DOHH2 (cell line): ENCODE measurements around the gene NLGN3.

Experiments
- H3F3A ChIP-seq: fragments of 200-600 bp; sonication (generic), shearing (Covaris generic); 2 replicates; pipeline ENCODE4 v1.6.0; 2016; ENCODE audit warnings: antibody characterized with exemption, mild to moderate bottlenecking; ENCODE audit not compliant: control insufficient read depth, insufficient read depth
- H3K27ac ChIP-seq: fragments of 200-600 bp; sonication (generic); 2 replicates; pipeline ENCODE4 v1.5.1; 2014; ENCODE audit warnings: low read depth, mild to moderate bottlenecking, low read length, moderate library complexity
- H3K27me3 ChIP-seq: fragments of 200-600 bp; sonication (generic); 2 replicates; pipeline ENCODE4 v1.6.1; 2014; ENCODE audit warnings: mild to moderate bottlenecking, low read length, mixed read lengths; ENCODE audit not compliant: control insufficient read depth
- H3K36me3 ChIP-seq: fragments of 200-600 bp; sonication (generic); 2 replicates; pipeline ENCODE4 v1.6.1; 2014; ENCODE audit warnings: mild to moderate bottlenecking, low read length, moderate library complexity, mixed read lengths; ENCODE audit not compliant: control insufficient read depth
- H3K4me1 ChIP-seq: fragments of 200-600 bp; sonication (generic); 2 replicates; pipeline ENCODE4 v1.6.1; 2014; ENCODE audit warnings: mild to moderate bottlenecking, low read length, mixed read lengths; ENCODE audit not compliant: control insufficient read depth
- H3K4me2 ChIP-seq: fragments of 200-600 bp; sonication (generic); 2 replicates; pipeline ENCODE4 v1.6.0; 2014; ENCODE audit warnings: mild to moderate bottlenecking, low read length, moderate library complexity
- H3K4me3 ChIP-seq: fragments of 200-600 bp; sonication (generic); 2 replicates; pipeline ENCODE4 v1.5.1; 2014; ENCODE audit warnings: mild to moderate bottlenecking, low read length, mixed read lengths
- H3K79me2 ChIP-seq: fragments of 200-600 bp; sonication (generic); 2 replicates; pipeline ENCODE4 v1.6.1; 2014; ENCODE audit warnings: mild to moderate bottlenecking, low read length, mixed read lengths; ENCODE audit not compliant: control insufficient read depth
- H3K9me2 ChIP-seq: fragments of 200-600 bp; sonication (generic); replicated peaks from 2 replicates; pipeline ENCODE4 v1.6.1; 2014; ENCODE audit warnings: mild to moderate bottlenecking, low read length, mixed read lengths; ENCODE audit not compliant: control insufficient read depth
- H3K9me3 ChIP-seq: fragments of 200-600 bp; sonication (generic); 2 replicates; pipeline ENCODE4 v1.6.1; 2014; ENCODE audit warnings: antibody characterized with exemption, low read length, mixed read lengths; ENCODE audit not compliant: control insufficient read depth, insufficient read depth
- H4K20me1 ChIP-seq: fragments of 200-600 bp; sonication (generic); 2 replicates; pipeline ENCODE4 v1.6.0; 2014; ENCODE audit warnings: low read depth, mild to moderate bottlenecking, antibody characterized with exemption, low read length, moderate library complexity; ENCODE audit not compliant: control insufficient read depth, insufficient read depth
- CTCF ChIP-seq: fragments of 200-600 bp; sonication (generic); IDR thresholded peaks from one replicate; pipeline ENCODE4 v1.5.1; 2014; ENCODE audit warnings: antibody characterized with exemption, mild to moderate bottlenecking, low read depth, low read length; ENCODE audit not compliant: poor library complexity, severe bottlenecking
- EZH2phosphoT487 ChIP-seq: fragments of 200-600 bp; sonication (generic); IDR thresholded peaks from 2 replicates; pipeline ENCODE4 v1.6.1; 2017; ENCODE audit warnings: borderline replicate concordance, mild to moderate bottlenecking, antibody characterized with exemption, low read length, moderate library complexity, mixed read lengths

NLGN3 gene

GRCh38 chrX:71169586-71169985 is 24.9 kb downstream of the NLGN3 start:
- no peaks in the 10 kb centered on the region for H3K4me1 ChIP-seq
- H3K4me3 ChIP-seq: no peak overlapping the region
- no peaks in the 10 kb centered on the region for H3K36me3 ChIP-seq
- no peaks in the 10 kb centered on the region for H3K9me3 ChIP-seq
- H3K27me3 ChIP-seq: no peaks in the 10 kb centered on the region
- no peak for TF ChIP-seq CTCF
- TF ChIP-seq EZH2phosphoT487: no peak
- no peaks in the 10 kb centered on the region for H4K20me1 ChIP-seq
- no peaks in the 10 kb centered on the region for H3F3A ChIP-seq
- no peaks in the 10 kb centered on the region for H3K79me2 ChIP-seq
- no peak overlapping the region for H3K27ac ChIP-seq
- H3K9me2 ChIP-seq: no peaks in the 10 kb centered on the region
- H3K4me2 ChIP-seq: no peak overlapping the region

DNA sequence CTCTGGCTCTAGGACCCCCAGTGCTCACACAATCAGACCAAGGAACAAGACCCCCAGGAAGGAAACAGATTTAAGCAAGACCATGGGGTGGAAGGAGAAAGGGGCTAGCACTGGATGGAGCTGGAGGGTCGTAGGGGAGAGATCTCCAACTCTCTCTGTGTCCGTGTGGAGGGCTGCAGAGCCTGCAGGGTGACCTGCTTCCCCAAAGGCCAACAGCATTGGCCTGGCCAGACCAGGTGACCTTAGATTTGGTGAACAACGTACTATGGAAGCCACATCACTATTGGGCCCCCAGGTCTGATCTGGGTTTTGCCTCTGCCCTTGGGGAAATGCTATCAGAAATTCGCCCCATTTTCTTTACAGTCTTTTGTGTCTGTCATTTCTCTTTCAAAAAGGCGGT is 26.0 kb downstream of the NLGN3 start:
- Histone ChIP-seq H3K4me1 (no peaks in the 10 kb centered on the region), H3K36me3 (no peaks in the 10 kb centered on the region), H3F3A (no peaks in the 10 kb centered on the region), H3K9me3 (no peaks in the 10 kb centered on the region), H3K79me2 (no peaks in the 10 kb centered on the region), H3K27ac (no peak overlapping the region), H3K4me2 (no peak overlapping the region), H3K27me3 (no peaks in the 10 kb centered on the region), H4K20me1 (no peaks in the 10 kb centered on the region), H3K4me3 (no peak overlapping the region), H3K9me2 (no peaks in the 10 kb centered on the region)
- TF ChIP-seq EZH2phosphoT487: no peak
- TF ChIP-seq CTCF: no peak

- H3K4me1 ChIP-seq: no peaks in the 10 kb centered on the region
- no peak overlapping the region for H3K4me2 ChIP-seq
- H3K4me3 ChIP-seq: no peak overlapping the region
- H3K9me2 ChIP-seq: no peaks in the 10 kb centered on the region
- no peaks in the 10 kb centered on the region for H4K20me1 ChIP-seq
- H3K79me2 ChIP-seq: no peaks in the 10 kb centered on the region
- H3K9me3 ChIP-seq: no peaks in the 10 kb centered on the region
- no peaks in the 10 kb centered on the region for H3F3A ChIP-seq
- H3K27me3 ChIP-seq: no peaks in the 10 kb centered on the region
- no peaks in the 10 kb centered on the region for H3K36me3 ChIP-seq
- no peak for TF ChIP-seq CTCF
- no peak for TF ChIP-seq EZH2phosphoT487
- H3K27ac ChIP-seq: no peak overlapping the region
Observed at GRCh38 chrX:71171110-71171801, 26.6 kb downstream of the NLGN3 start.
